Cardiac septum (tissue), 1 donor: ENCODE data around the gene ASTL. TPM values are rescaled to one million over a fixed set of nuclear protein-coding genes. Genes with fewer than 3 reads are reported as not detected.
A peak's percentile ranks its signal among the peaks of the same experiment; 100 is the strongest.

Source experiments
- DNase-seq: peaks from one replicate; pipeline ENCODE4 v3.0.0-alpha.2; 2020; ENCODE audit warnings: low spot score
- intact Hi-C: fragments of 100-400 bp; cut with DNase I; formaldehyde crosslinking; loops from one replicate; pipeline ENCODE4 v1.14.0; 2022
- total RNA-seq: library from RNA; stranded (reverse); fragmentation: NEBNext Ultra II Directional; extraction: Animal tissue kit (Norgen Biotek cat#: 25700); gene quantifications from one replicate; pipeline ENCODE4 v1.2.1, GENCODE V29; 2021
- donor health status: DM: no; HTN: no; CAD: no.

Gene ASTL
- total RNA-seq, 1 donor from 2014 or later = not detected

- DNase-seq = no peak
- intact Hi-C loops = loop anchor here (10.0 kb wide), 2 partner anchors 54 to 94 kb away; no protein-coding TSS in a partner anchor
Observed at GRCh38 chr2:96118698-96119388, 19.5 kb downstream of the ASTL start.

DNA sequence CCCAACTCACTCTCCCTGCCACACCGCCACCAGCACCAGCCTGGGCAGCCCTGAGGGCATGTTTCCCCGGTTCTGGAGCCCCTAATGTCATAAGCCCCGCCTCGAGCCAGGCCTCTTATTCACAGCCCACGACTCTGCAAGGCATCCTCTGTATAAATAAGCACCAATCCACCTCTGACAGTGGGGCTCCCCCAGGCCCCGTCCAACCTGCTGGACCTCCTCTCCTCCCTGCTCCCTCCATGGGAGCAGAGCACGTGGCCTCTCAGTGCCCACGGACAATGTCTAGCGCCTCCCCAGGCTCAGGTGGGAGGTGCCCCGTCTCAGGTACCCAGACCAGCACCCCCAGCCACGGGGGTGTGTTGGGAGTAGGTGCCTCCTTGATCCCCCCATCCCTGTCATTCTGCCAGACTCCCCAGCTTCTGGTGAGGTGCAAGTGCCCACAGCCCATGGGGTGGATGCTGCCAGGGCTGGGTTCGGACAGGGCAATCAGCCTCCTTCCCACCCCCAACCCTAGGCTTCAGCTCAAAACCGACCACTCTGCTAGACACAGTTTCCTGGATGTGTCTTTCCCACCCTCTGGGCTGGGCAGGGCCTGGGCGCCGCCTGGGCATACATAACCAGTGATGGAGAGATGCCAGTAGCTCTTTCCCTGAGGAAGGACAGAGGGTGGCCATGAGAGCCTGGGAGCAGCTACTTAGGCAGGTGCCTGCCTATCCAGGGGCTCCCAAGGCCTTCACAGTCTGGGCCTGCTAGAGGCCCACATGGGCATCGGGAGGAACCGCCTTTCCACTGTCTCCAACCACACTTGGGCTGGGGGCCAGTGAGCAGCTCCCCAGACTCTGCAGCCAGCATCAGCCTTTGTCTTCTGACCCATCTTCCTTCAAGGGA lies 20.4 kb downstream of the ASTL start:
- intact Hi-C loops = loop anchor here (10.0 kb wide), 2 partner anchors 53 to 93 kb away; no protein-coding TSS in a partner anchor
- no peak for DNase-seq

GRCh38 chr2:96116879-96117533 lies 21.3 kb downstream of the ASTL start:
- intact Hi-C loops = loop anchor here (10.0 kb wide), 2 partner anchors 52 to 92 kb away; no protein-coding TSS in a partner anchor
- DNase-seq = no peak

DNA sequence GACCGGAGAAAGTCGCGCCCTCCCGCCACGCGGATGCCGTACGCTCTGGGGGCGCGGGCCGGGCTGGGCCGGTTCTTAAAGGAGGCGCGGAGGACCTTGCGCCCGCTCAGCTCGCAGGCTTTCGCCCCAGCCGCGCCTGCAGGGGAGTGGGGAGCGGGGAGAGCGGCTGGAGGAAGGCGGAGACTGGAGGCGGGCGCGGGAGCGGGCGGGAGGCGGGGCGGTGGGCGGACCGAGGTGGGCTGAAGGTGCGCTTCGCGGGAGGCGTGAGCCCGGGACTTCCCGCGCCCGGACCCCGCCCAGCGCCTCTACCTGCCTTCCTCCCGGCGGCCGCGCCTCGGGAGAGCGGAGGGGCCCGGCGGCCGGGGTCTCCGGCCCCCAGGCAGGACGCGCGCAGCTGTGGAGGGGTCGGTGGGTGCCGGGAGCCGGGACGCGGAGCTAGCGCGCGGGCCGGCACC lies 21.9 kb downstream of the ASTL start, which contains the start of gene ADRA2B:
Gene ADRA2B (minus strand): TSS at position 148 of the 455 bp plus-strand sequence. CDS start 422 bp downstream, outside the sequence.
- intact Hi-C loops = loop anchor here (10.0 kb wide), 2 partner anchors 52 to 92 kb away; no protein-coding TSS in a partner anchor
- DNase-seq = no peak

DNA sequence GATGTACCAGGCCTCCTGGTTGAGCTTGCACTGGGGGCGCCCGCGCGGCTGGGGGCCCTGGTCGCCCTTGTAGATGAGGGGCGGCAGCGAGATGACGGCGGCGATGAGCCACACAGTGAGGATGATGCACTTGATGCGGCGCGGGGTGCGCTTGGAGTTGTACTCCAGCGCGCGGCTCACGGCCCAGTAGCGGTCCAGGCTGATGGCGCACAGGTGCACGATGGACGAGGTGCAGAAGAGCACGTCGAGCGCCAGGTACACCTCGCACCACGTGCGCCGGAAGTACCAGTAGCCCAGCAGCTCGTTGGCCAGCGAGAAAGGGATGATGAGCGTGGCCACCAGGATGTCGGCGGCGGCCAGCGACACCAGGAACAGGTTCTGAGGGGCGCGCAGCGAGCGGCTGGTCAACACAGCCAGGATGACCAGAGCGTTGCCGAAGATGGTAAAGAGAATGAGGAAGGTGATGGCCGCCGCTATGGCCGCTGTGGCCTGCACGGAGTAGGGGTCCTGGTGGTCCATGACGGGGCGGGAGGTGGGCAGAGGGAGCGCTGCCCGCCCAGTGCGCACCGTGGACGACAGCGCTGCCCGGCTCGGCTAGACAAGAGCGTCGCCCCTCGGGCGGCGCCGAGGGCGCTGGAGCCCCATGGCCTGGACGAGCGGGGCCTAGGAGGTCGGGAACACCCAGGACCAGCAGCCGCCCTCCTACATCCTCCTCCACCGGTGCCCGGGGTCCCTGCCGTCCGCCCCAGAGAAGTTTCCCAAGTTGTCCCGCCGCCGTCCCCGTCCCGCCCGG lies 22.5 kb downstream of the ASTL start:
- intact Hi-C loops = loop anchor here (10.0 kb wide), 2 partner anchors 51 to 91 kb away; no protein-coding TSS in a partner anchor
- DNase-seq = no peak

GRCh38 chr2:96114903-96115581 lies 23.3 kb downstream of the ASTL start:
- intact Hi-C loops = loop anchor here (10.0 kb wide), 2 partner anchors 50 to 90 kb away; no protein-coding TSS in a partner anchor
- DNase-seq = no peak

DNA sequence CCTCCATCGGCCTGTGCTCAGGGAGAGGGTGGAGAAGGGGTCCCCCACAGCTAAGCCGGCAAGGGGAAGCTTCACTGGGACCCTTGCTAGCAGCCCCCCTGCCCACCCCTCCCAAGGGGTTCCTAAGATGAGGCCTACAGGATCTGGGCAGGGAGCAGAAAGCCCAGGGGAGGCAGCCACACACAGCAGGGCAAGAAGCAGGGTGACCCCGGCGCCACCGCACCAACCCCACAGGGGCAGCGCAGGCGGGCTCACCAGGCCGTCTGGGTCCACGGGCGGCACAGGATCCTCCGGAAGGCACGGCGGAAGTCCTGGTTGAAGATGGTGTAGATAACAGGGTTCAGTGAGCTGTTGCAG lies 23.8 kb downstream of the ASTL start:
- no peak for DNase-seq

DNA sequence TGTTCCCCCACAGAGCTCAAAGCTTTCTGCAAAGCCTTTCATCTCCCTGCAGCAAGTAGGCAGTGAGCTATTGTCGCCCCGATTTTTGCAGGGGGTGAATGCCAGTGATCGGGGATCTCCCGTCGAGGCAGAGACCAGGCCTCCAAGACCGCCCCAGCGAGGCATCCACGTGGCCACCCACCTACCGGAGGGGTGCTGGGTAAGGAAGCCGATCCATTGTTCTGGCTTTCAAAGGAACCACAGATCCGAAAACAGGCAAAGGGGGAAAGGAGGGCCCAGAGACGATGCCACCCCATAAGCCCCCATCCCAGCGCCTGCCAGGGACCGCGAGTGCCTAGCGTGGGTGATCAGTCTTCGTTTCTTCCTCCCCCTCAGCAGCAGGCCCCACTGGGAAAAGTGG lies 24.4 kb downstream of the ASTL start:
- intact Hi-C loops = loop anchor here (10.0 kb wide), 2 partner anchors 49 to 89 kb away; no protein-coding TSS in a partner anchor
- no peak for DNase-seq

More for the DNA sequence above, 23.8 kb downstream of the ASTL start:
- intact Hi-C loops = loop anchor here (10.0 kb wide), 2 partner anchors 50 to 90 kb away; no protein-coding TSS in a partner anchor

GRCh38 chr2:96113367-96113677 lies 25.0 kb downstream of the ASTL start:
- DNase-seq = no peak
- intact Hi-C loops = loop anchor here (10.0 kb wide), 2 partner anchors 49 to 89 kb away; no protein-coding TSS in a partner anchor

DNA sequence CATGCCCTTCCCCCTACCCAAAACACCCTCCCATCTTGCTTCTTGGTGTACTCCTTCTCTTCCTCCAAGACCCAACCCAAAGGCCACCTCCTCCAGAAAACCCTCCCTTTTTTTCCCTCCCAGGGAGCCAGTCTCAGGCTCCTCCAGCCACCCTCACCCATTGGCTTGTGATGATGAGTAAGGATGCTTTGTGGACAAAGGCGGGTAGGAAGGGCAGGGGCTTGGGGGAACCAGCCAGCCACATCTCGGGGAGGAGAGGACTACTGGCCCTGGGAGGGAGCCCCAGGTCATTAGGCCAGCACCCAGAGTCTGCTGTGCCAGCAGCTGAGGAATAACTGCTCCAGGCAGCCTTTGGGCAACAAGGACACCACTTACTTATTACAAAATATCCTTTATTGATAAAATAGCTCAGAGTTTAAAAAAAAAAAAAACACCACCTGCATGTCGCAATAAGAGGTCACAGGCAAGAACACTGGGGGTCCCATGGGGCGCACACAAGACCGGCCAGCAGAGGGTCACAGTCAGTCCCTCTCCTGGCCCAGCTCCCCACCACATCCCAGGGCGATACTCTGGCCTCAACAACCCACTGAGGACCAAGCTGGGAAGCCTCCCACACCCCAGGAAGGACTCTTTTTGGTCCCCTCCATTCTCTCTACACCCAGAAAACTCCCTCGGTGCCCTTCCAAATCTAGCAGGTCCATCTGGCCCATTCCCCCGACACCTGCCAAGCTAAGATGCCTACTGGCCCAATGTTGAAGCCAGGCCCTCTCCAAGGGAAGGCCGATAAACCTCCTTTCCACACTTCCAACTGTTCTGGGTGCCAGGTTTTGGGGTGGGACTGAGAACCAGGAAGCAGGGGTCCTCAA lies 25.6 kb downstream of the ASTL start:
- intact Hi-C loops = loop anchor here (10.0 kb wide), 2 partner anchors 48 to 88 kb away; no protein-coding TSS in a partner anchor
- DNase-seq = no peak

GRCh38 chr2:96111823-96112500 lies 26.3 kb downstream of the ASTL start:
- peak; percentile 54 for DNase-seq
- intact Hi-C loops = loop anchor here (10.0 kb wide), 2 partner anchors 47 to 87 kb away; no protein-coding TSS in a partner anchor

DNA sequence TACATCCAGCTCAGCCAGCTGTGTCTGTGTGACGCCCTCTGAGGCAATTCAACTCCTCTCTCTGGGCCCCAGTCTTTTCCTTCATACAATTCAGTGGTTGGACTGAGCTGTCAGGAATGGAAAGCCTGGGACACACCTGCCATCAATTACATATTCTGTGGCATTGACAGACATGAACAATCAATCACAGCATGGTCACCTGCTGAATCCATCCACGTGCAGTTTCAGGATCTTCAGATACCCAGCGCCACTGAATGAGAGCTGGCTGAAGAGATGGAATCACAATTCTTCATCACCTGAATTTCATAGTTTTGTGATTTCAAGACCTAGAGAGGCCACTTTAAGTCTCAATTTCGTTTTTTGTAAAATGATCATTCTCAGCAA lies 27.1 kb downstream of the ASTL start:
- DNase-seq = peak; percentile 46
- intact Hi-C loops = loop anchor here (10.0 kb wide), 2 partner anchors 46 to 86 kb away; no protein-coding TSS in a partner anchor

DNA sequence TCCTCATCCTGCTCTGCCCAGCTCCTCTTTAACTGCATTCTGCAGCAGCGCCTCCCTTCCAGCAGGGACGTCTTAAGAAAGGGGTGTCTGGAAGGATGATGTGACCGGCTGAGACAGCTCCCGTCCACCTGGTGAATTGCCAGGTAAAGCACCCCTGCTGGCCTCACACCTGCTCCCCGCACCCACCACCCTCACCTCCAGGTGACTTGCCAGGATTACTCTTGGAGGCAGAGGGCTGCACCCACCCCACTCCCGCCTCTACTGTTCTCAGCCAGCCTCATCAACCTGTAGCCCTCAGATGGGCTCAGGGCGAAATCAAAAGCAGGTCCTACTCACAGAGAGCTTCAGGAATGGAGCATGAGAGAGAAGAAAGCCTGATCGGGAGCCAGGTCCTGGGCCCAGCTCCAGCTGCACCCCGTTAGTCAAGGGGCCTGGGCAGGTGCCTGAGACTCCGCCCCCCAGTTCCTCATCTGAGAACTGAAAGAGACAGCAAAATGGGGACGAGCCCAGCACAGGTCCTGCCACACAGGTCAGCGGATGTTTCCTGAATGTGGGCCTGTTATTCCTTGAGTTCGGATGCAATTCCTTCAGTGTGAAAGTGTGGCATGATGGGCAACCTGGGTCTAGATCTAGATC lies 27.6 kb downstream of the ASTL start:
- intact Hi-C loops = loop anchor here (10.0 kb wide), 2 partner anchors 46 to 86 kb away; no protein-coding TSS in a partner anchor
- peak; percentile 22 for DNase-seq

DNA sequence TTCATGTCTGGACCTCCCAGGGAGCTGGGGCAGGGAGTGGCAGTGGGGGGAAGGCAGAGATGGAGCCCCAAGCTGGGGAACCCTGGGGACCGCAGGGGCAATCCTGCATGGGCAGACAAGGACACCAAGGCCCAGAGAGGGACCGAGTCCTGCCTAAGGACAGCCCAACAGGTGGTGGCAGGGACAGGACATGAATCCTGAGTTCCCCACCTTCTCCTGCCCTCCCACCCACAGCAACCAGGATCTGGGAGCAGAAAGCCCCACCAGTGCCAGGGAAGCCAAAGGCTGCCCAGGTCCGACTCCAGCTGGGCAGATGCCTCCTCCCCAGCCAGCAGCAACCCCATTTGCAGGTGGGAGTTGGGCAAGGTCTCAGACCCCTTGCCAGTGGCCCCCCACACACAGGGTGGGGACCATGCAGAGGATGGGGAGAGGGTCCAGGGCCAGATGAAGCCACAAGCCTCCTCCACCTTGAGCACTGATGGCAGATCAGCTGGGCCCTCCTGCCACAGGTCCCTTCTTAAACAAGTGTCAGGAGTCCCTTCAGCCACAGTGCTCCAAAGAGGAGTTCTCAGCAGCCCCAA lies 28.3 kb downstream of the ASTL start:
- peak; percentile 73 for DNase-seq
- intact Hi-C loops = loop anchor here (10.0 kb wide), 2 partner anchors 45 to 85 kb away; no protein-coding TSS in a partner anchor

- DNase-seq = no peak
- intact Hi-C loops = no loop called here
Observed at GRCh38 chr2:96109361-96109680, 29.0 kb downstream of the ASTL start.
